Testis (tissue), 2 donors: ENCODE data around the gene RBM41.
"Not testable (repeated sequence)": the region's sequence is repeated elsewhere in the genome, so short reads cannot be mapped to it uniquely, and the experiment has no call there.

ENCODE experiments used
- CTCF ChIP-seq, 3 experiments: fragments of 450-650 bp in 2 of 3; fragments of 200-600 bp in 1 of 3; sonication (generic) in 1 of 3; IDR thresholded peaks; one replicate each; pipeline ENCODE4 v1.5.1; 2016 to 2019; ENCODE audit warnings: antibody characterized with exemption in 3 of 3, mild to moderate bottlenecking in 2 of 3, moderate library complexity in 1 of 3
- POLR2A ChIP-seq: fragments of 450-650 bp; IDR thresholded peaks from one replicate; pipeline ENCODE4 v1.6.1; 2017; ENCODE audit warnings: antibody characterized with exemption, mild to moderate bottlenecking, moderate library complexity

DNA sequence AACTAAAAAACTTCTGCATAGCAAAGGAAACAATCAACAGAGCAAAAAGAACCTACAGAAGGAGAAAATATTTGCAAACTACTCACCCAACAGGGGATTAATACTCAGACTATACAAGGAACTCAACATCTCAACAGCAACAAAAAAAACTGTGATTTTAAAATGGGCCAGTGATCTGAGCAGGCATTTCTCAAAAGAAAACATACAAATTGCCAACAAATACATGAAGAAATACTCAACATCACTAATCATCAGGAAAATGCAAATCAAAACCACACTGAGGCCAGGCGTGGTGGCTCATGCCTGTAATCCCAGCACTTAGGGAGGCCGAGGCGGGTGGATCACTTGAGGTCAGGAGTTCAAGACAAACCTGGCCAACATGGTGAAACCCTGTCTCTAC lies 60.9 kb downstream of the RBM41 start:
- not testable (repeated sequence) for TF ChIP-seq CTCF (IDR thresholded peaks at IDR 0.05); POLR2A
